ENCODE measurements around the gene FGD6. TPM values are rescaled to one million over a fixed set of nuclear protein-coding genes. Genes with fewer than 3 reads are reported as not detected.
"Not testable (repeated sequence)": the region's sequence is repeated elsewhere in the genome, so short reads cannot be mapped to it uniquely, and the experiment has no call there.

The FGD6 gene
- total RNA-seq, 2 donors from 2014 or later = 9.8 to 21.8 TPM

DNA sequence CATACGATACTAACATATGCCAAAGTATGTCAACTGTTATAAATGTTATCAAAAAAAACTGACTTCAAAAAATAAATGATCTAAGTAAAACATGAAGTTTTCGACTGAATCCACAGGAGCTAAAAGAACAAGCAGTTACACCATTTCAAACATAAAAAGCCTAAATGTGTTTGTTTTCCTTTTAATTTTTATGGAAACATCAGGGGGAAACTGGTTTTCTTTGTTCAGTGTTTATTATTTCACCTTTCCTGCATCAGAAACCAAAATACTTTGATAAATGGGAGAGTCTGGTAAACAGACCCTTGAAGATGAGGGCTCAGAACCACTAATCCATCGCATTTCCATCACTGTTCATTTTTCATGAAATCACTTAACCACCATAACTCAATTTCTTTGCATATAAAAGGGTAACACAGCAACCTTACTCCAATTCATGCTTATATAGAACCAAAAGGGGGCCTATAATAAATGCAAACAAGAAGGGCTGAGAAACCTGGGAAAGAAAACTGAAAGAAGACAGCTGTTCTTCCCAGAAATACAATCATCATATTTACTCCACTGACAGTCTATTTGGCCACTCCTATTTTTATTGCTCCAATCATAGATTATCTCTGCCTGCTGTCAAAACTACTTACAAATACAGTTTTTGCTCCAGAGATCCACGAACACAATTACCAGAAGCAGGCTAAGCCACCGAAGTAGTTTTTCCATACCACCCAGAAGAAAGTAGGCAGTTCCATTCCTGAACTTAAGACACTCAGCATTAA is 17.0 kb downstream of the FGD6 start:
- Histone ChIP-seq H3K4me3 (no peak overlapping the region), H3K27ac (peak overlapping the region; percentile 62), H3K9ac (ENCODE audit: low read depth in 2 of 2, low read length in 2 of 2) (peak overlapping the region in 1 of 2 donors; percentile 27), H3K36me3 (no peaks in the 10 kb centered on the region), H3K4me1 (no peaks in the 10 kb centered on the region), H3K9me3 (no peaks in the 10 kb centered on the region), H3K27me3 (no peaks in the 10 kb centered on the region)
- no peak for DNase-seq
- intact Hi-C loops (cut with DNase I) = no loop called here
- TF ChIP-seq, protein P1, sequence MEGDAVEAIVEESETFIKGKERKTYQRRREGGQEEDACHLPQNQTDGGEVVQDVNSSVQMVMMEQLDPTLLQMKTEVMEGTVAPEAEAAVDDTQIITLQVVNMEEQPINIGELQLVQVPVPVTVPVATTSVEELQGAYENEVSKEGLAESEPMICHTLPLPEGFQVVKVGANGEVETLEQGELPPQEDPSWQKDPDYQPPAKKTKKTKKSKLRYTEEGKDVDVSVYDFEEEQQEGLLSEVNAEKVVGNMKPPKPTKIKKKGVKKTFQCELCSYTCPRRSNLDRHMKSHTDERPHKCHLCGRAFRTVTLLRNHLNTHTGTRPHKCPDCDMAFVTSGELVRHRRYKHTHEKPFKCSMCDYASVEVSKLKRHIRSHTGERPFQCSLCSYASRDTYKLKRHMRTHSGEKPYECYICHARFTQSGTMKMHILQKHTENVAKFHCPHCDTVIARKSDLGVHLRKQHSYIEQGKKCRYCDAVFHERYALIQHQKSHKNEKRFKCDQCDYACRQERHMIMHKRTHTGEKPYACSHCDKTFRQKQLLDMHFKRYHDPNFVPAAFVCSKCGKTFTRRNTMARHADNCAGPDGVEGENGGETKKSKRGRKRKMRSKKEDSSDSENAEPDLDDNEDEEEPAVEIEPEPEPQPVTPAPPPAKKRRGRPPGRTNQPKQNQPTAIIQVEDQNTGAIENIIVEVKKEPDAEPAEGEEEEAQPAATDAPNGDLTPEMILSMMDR (IDR thresholded peaks at IDR 0.05) = no peak

DNA sequence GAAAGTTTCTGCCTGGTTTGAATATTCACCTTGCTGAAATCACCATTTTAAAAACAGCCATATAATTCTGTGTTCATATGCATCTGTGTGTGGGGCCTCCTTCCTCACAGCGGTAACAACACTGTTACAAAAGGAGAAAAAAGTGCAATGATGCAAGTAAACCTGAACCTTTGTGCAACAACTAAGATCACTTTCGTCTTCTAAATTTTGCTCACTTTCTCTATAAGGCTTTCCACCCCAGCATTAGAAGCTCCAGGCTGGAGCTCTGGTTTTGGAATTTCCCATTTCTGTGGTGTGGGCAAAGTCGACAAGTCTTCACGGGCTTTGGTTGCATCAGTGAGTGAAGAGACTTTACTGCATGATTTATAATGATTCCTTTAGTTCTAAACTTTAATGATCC is 18.4 kb downstream of the FGD6 start:
- no peak overlapping the region for H3K9ac ChIP-seq (ENCODE audit: low read depth in 2 of 2, low read length in 2 of 2)
- DNase-seq = no peak
- H3K9me3 ChIP-seq = no peaks in the 10 kb centered on the region
- H3K4me1 ChIP-seq = no peaks in the 10 kb centered on the region
- intact Hi-C loops (cut with DNase I) = no loop called here
- H3K36me3 ChIP-seq = no peaks in the 10 kb centered on the region
- H3K4me3 ChIP-seq = no peak overlapping the region
- TF ChIP-seq, protein P1 (IDR thresholded peaks at IDR 0.05) = no peak
- no peaks in the 10 kb centered on the region for H3K27me3 ChIP-seq
- no peak overlapping the region for H3K27ac ChIP-seq

DNA sequence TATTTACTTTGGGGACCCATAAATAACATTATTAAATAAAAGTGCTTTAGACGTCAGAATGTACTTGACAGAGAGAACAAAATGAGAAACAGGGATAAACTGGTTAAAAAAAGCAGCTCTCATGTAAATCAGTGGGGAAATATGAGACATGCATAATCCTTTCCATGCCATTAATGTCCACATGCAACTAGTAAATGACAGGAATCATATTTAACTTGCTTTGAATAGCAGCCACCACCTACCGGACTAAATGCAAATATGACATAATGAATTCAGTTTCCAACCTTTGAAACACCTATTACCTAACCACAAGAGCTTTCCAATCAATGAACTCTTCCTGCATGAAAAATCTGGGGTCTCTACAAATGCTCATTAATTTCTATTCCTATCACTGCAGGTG is 19.6 kb downstream of the FGD6 start:
- Histone ChIP-seq H3K36me3 (no peaks in the 10 kb centered on the region), H3K27me3 (no peaks in the 10 kb centered on the region), H3K9me3 (no peaks in the 10 kb centered on the region), H3K9ac (ENCODE audit: low read depth in 2 of 2, low read length in 2 of 2) (no peak overlapping the region), H3K4me3 (no peak overlapping the region), H3K4me1 (no peaks in the 10 kb centered on the region), H3K27ac (no peak overlapping the region)
- no peak for DNase-seq
- TF ChIP-seq, protein P1 (IDR thresholded peaks at IDR 0.05) = no peak
- intact Hi-C loops (cut with DNase I) = no loop called here

DNA sequence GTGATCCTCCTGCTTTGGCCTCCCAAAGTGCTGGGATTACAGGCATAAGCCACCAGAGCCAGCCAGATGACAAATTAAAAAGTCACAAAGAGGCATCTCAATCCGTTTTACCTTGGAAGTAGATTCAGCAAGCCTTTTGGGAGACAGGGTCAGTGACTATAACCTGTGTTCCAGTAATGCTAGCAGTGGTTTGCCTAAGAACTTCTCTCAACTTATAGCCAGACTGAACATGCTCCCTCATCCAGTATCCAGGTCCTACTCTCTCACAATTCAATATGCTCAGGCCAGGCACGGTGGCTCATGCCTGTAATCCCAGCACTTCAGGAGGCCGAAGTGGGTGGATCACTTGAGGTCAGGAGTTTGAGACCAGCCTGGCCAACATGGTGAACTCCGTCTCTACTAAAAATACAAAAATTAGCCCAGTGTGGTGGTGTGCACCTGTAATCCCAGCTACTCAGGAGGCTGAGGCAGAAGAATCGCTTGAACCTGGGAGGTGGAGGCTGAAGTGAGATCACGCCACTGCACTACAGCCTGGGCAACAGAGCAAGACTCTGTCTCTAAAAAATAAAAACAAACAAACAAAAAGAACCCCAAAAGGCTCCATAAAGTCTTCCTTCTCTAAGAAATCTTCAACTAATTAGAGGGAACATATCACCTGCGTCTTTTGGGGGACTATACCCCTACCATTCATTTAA is 20.2 kb downstream of the FGD6 start:
- H3K4me3 ChIP-seq; H3K4me1 ChIP-seq; DNase-seq; H3K27ac ChIP-seq; H3K36me3 ChIP-seq; intact Hi-C loops (cut with DNase I); H3K27me3 ChIP-seq; H3K9ac ChIP-seq (ENCODE audit: low read depth in 2 of 2, low read length in 2 of 2); H3K9me3 ChIP-seq: not testable (repeated sequence)

DNA sequence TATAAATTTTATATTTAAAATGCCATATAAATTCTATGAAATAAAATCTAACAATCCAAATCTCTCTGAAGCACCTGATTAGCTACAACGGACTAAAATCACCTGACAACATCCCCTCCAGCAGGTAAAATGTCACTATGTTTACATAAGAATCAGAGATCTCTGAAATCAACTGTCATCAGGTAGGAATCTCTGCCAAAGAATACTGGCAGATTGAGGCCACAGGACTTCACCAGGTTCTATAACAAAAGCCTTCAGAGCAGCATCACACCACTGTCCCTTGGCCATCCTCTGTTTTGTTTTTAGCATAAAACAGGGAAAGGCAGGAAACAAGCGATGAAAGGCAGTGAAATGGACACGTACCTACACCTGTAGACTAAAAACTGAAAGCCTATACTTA is 22.1 kb downstream of the FGD6 start:
- TF ChIP-seq, protein P1 (IDR thresholded peaks at IDR 0.05) = no peak
- Histone ChIP-seq H3K9me3 (no peaks in the 10 kb centered on the region), H3K27ac (no peak overlapping the region), H3K4me1 (peaks cover 3% of the 10 kb centered on the region), H3K27me3 (no peaks in the 10 kb centered on the region), H3K9ac (ENCODE audit: low read depth in 2 of 2, low read length in 2 of 2) (no peak overlapping the region), H3K36me3 (no peaks in the 10 kb centered on the region), H3K4me3 (no peak overlapping the region)
- no peak for DNase-seq
- intact Hi-C loops (cut with DNase I) = no loop called here

DNA sequence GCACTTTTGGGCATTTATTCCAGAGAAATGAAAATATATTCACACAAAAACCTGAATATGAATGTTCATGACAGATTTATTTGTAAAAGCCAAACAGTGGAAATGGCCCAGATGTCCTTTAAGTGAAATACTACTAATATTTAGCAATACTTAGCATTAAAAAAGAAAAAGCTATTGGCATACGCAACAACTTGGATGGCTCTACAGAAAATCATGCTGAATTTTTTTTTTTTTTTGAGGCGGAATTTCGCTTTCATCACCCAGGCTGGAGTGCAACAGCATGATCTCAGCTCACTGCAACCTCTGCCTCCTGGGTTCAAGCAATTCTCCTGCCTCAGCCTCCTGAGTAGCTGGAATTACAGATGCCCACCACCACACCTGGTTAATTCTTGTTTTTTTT is 24.1 kb downstream of the FGD6 start:
- intact Hi-C loops (cut with DNase I) = no loop called here
- TF ChIP-seq, protein P1 (IDR thresholded peaks at IDR 0.05) = no peak
- H3K27ac ChIP-seq = no peak overlapping the region

More for the DNA sequence above, 24.1 kb downstream of the FGD6 start:
- peaks cover 3% of the 10 kb centered on the region for H3K4me1 ChIP-seq
- no peaks in the 10 kb centered on the region for H3K9me3 ChIP-seq
- no peaks in the 10 kb centered on the region for H3K36me3 ChIP-seq
- H3K4me3 ChIP-seq = no peak overlapping the region
- no peaks in the 10 kb centered on the region for H3K27me3 ChIP-seq
- no peak overlapping the region for H3K9ac ChIP-seq (ENCODE audit: low read depth in 2 of 2, low read length in 2 of 2)
- DNase-seq = no peak
